ENCODE data around the gene GNAL.

- TF ChIP-seq POLR2A (IDR thresholded peaks at IDR 0.05) (no peak), CTCF (IDR thresholded peaks at IDR 0.05) (no peak), POLR2AphosphoS5 (IDR thresholded peaks at IDR 0.05) (no peak), EP300 (IDR thresholded peaks at IDR 0.05) (no peak)
Measured at GRCh38 chr18:11798271-11798670, 109.2 kb downstream of the GNAL start.
